SK-N-SH (cell line): Measurements from ENCODE around the gene DCXR. TPM values are rescaled to one million over a fixed set of nuclear protein-coding genes. Genes with fewer than 3 reads are reported as not detected.

Source experiments
- CTCF ChIA-PET: fragments of 300-600, 350-600 bp; formaldehyde crosslinking; extraction: SDS; loops from one replicate; lab custom pipeline; 2021; lab: Yijun Ruan, JAX
- POLR2A ChIA-PET: fragments of 350-600 bp; sonication (Branson Sonifier 250); formaldehyde crosslinking; extraction: SDS; loops from one replicate; lab custom pipeline; 2020; ENCODE audit warnings: antibody characterized with exemption, inconsistent platforms; lab: Yijun Ruan, JAX
- DNase-seq: peaks from one replicate; pipeline ENCODE4 v3.0.0; 2012
- H2AFZ ChIP-seq: fragments of 200-600 bp; sonication (generic); 2 replicates; pipeline ENCODE4 v1.8.1; 2016; ENCODE audit warnings: antibody characterized with exemption, mild to moderate bottlenecking, low read depth
- H3F3A ChIP-seq: fragments of 200-600 bp; sonication (generic); replicated peaks from 2 replicates; pipeline ENCODE3; 2016; ENCODE audit warnings: antibody characterized with exemption, mild to moderate bottlenecking; ENCODE audit not compliant: insufficient read depth
- H3K27ac ChIP-seq, 2 experiments: fragments of 200-500 bp in 1 of 2; fragments of 200-600 bp in 1 of 2; sonication (Bioruptor generic) in 1 of 2; sonication (generic), shearing (Covaris generic) in 1 of 2; 2 replicates each; pipeline versions ENCODE4 v1.5.1 to v1.6.1; 2014 to 2016; ENCODE audit warnings: low read depth in 2 of 2, inconsistent platforms in 1 of 2, low read length in 1 of 2, mild to moderate bottlenecking in 1 of 2, mixed read lengths in 1 of 2
- H3K27me3 ChIP-seq: fragments of 200-600 bp; sonication (generic), shearing (Covaris generic); 2 replicates; pipeline ENCODE4 v1.6.1; 2016; ENCODE audit warnings: mixed run types; ENCODE audit not compliant: insufficient read depth
- H3K36me3 ChIP-seq, 2 experiments: fragments of 200-500 bp in 1 of 2; fragments of 200-600 bp in 1 of 2; sonication (Bioruptor generic) in 1 of 2; sonication (generic) in 1 of 2; replicated peaks in 1 of 2; 2 replicates each; pipeline versions ENCODE3 to v1.5.1; 2014 to 2016; ENCODE audit warnings: low read length in 1 of 2, mild to moderate bottlenecking in 1 of 2; ENCODE audit not compliant: insufficient read depth in 2 of 2, control insufficient read depth in 1 of 2
- H3K4me1 ChIP-seq, 2 experiments: fragments of 200-500 bp in 1 of 2; fragments of 200-600 bp in 1 of 2; sonication (Bioruptor generic) in 1 of 2; sonication (generic), shearing (Covaris generic) in 1 of 2; 2 replicates each; pipeline versions ENCODE4 v1.5.1 to v1.6.1; 2014 to 2016; ENCODE audit warnings: low read depth in 1 of 2, low read length in 1 of 2, mixed run types in 1 of 2; ENCODE audit not compliant: insufficient read depth in 2 of 2, control insufficient read depth in 1 of 2
- H3K4me2 ChIP-seq: fragments of 200-600 bp; sonication (generic), shearing (Covaris generic); 2 replicates; pipeline ENCODE4 v1.6.1; 2017; ENCODE audit warnings: mixed run types
- H3K4me3 ChIP-seq, 2 experiments: fragments of 200-500 bp in 1 of 2; fragments of 200-600 bp in 1 of 2; sonication (Bioruptor generic) in 1 of 2; sonication (generic), shearing (Covaris generic) in 1 of 2; 2 replicates each; pipeline versions ENCODE4 v1.5.1 to v1.8.1; 2014 to 2016; ENCODE audit warnings: low read depth in 2 of 2, inconsistent platforms in 1 of 2, low read length in 1 of 2, mild to moderate bottlenecking in 1 of 2, mixed read lengths in 1 of 2, moderate library complexity in 1 of 2
- H3K79me2 ChIP-seq: fragments of 200-600 bp; sonication (generic); 2 replicates; pipeline ENCODE4 v1.8.1; 2017; ENCODE audit warnings: mild to moderate bottlenecking; ENCODE audit not compliant: insufficient read depth
- H3K9ac ChIP-seq: fragments of 200-600 bp; sonication (generic); 2 replicates; pipeline ENCODE4 v1.6.1; 2017; ENCODE audit warnings: mixed run types
- H3K9me2 ChIP-seq: fragments of 200-600 bp; sonication (generic); 2 replicates; pipeline ENCODE4 v1.6.1; 2017; ENCODE audit warnings: mixed run types
- H3K9me3 ChIP-seq: fragments of 200-600 bp; sonication (generic); 2 replicates; pipeline ENCODE4 v1.6.1; 2017; ENCODE audit warnings: mixed run types, mild to moderate bottlenecking, moderate library complexity
- H4K20me1 ChIP-seq: fragments of 200-600 bp; sonication (generic); 2 replicates; pipeline ENCODE4 v1.6.1; 2017; ENCODE audit warnings: mild to moderate bottlenecking, mixed run types; ENCODE audit not compliant: insufficient read depth
- CHD2 ChIP-seq: fragments of 150-350 bp; IDR thresholded peaks from 2 replicates; pipeline ENCODE4 v1.6.1; 2018; ENCODE audit warnings: low read length; ENCODE audit not compliant: partially characterized antibody
- CTCF ChIP-seq: fragments of 200-600 bp; sonication (generic); IDR thresholded peaks from 2 replicates; pipeline ENCODE4 v1.6.1; 2017; ENCODE audit warnings: antibody characterized with exemption, mild to moderate bottlenecking, moderate library complexity
- ELF1 ChIP-seq: IDR thresholded peaks from 2 replicates; pipeline ENCODE4 v1.4.0; 2012
- EZH2phosphoT487 ChIP-seq: fragments of 200-600 bp; sonication (generic); IDR thresholded peaks from 2 replicates; pipeline ENCODE4 v1.6.1; 2017; ENCODE audit warnings: low read depth, mixed run types, mild to moderate bottlenecking, antibody characterized with exemption, moderate library complexity, borderline replicate concordance
- FOSL2 ChIP-seq: IDR thresholded peaks from 2 replicates; pipeline ENCODE4 v1.4.0; 2012; ENCODE audit warnings: low read depth, mild to moderate bottlenecking, moderate library complexity, borderline replicate concordance
- FOXJ3 ChIP-seq: sonication (generic); formaldehyde crosslinking; IDR thresholded peaks from 2 replicates; pipeline ENCODE4 v1.5.1; 2020; ENCODE audit warnings: mild to moderate bottlenecking, missing genetic modification reagents
- FOXM1 ChIP-seq: IDR thresholded peaks from 2 replicates; pipeline ENCODE4 v1.4.0; 2012; ENCODE audit warnings: low read depth, mild to moderate bottlenecking
- GABPA ChIP-seq: IDR thresholded peaks from 2 replicates; pipeline ENCODE4 v1.4.0; 2012; ENCODE audit warnings: low read depth, mild to moderate bottlenecking
- JUND ChIP-seq: IDR thresholded peaks from 2 replicates; pipeline ENCODE4 v1.4.0; 2012
- MEF2A ChIP-seq: IDR thresholded peaks from 2 replicates; pipeline ENCODE4 v1.4.0; 2012; ENCODE audit warnings: low read depth, borderline replicate concordance
- MXI1 ChIP-seq: IDR thresholded peaks from 2 replicates; pipeline ENCODE4 v1.6.1; 2012; ENCODE audit warnings: mild to moderate bottlenecking, low read depth, low read length, improper control_type of control experiment
- NFIC ChIP-seq: IDR thresholded peaks from 2 replicates; pipeline ENCODE4 v1.4.0; 2012; ENCODE audit warnings: borderline replicate concordance
- NRF1 ChIP-seq: IDR thresholded peaks from 2 replicates; pipeline ENCODE4 v1.6.1; 2012; ENCODE audit warnings: low read depth, mild to moderate bottlenecking, low read length
- RCOR1 ChIP-seq: fragments of 150-350 bp; IDR thresholded peaks from 2 replicates; pipeline ENCODE4 v1.6.1; 2017; ENCODE audit warnings: antibody characterized with exemption, low read length
- REST ChIP-seq: IDR thresholded peaks from 2 replicates; pipeline ENCODE4 v1.6.1; 2012; ENCODE audit warnings: mild to moderate bottlenecking, low read depth, low read length, moderate library complexity
- SMC3 ChIP-seq: IDR thresholded peaks from 2 replicates; pipeline ENCODE4 v1.6.1; 2012; ENCODE audit warnings: low read depth, low read length, improper control_type of control experiment
- TEAD4 ChIP-seq: IDR thresholded peaks from 2 replicates; pipeline ENCODE4 v1.4.0; 2012; ENCODE audit warnings: mild to moderate bottlenecking, borderline replicate concordance; ENCODE audit not compliant: insufficient read depth
- USF2 ChIP-seq: fragments of 150-350 bp; IDR thresholded peaks from 2 replicates; pipeline ENCODE4 v1.6.1; 2017; ENCODE audit warnings: antibody characterized with exemption, low read length, low read depth, borderline replicate concordance
- ZBTB33 ChIP-seq: IDR thresholded peaks from 2 replicates; pipeline ENCODE4 v1.4.0; 2012; ENCODE audit warnings: low read depth, borderline replicate concordance
- WGBS: methylation state at CpG from one replicate; pipeline ENCODE4 v1.1.6; 2017; ENCODE audit warnings: low lambda C conversion rate; 5-methylcytosine and 5-hydroxymethylcytosine counted together
- polyA plus RNA-seq, 3 experiments: library from polyadenylated mRNA; depleted of rRNA; stranded (reverse); fragments of >200 nt; gene quantifications; 2 replicates each; pipeline ENCODE4 v1.2.3, GENCODE V29; 2012

Gene DCXR
- polyA plus RNA-seq, 1 of the 3 experiments (the other 2 are of a cell fraction) = 190 TPM

- peak overlapping the region; percentile 81 to 100 for H3K4me3 ChIP-seq
- peaks cover 0 to 25% of the 10 kb centered on the region in 2 experiments; a peak in 2 of 4 replicates for H3K4me1 ChIP-seq
- H3K36me3 ChIP-seq = peaks cover 29 to 57% of the 10 kb centered on the region in 2 experiments
- TF ChIP-seq JUND (no peak), TEAD4 (no peak), CHD2 (no peak), FOXM1 (no peak), ELF1 (no peak), MEF2A (no peak), MXI1 (no peak), RCOR1 (no peak), USF2 (no peak), NRF1 (no peak), EZH2phosphoT487 (no peak), GABPA (no peak), NFIC (no peak), ZBTB33 (no peak), FOXJ3 (CRISPR knock-in tag) (no peak), CTCF (no peak), SMC3 (no peak), REST (no peak), FOSL2 (no peak)
- TF ChIP-seq, all 33 proteins: peak for 0
- Histone ChIP-seq H3K9me3 (no peaks in the 10 kb centered on the region), H3K79me2 (peaks cover 48% of the 10 kb centered on the region), H2AFZ (no peak overlapping the region), H3K4me2 (peak overlapping the region; percentile 92), H3F3A (peaks cover 5% of the 10 kb centered on the region), H4K20me1 (peaks cover 14% of the 10 kb centered on the region; the same call in 1 of the 2 replicates), H3K9me2 (no peaks in the 10 kb centered on the region), H3K9ac (peak overlapping the region; percentile 71; the same call in 1 of the 2 replicates), H3K27me3 (no peaks in the 10 kb centered on the region), H3K27ac (no peak overlapping the region; a peak in 1 of 4 replicates)
- 90% methylated on average over 28 of the region's 28 CpGs for WGBS
- DNase-seq = no peak
- ChIA-PET POLR2A (interaction anchor here (0.6 kb wide), 1 partner anchor 91 kb away, joined by 3 read pairs; no protein-coding TSS in a partner anchor), CTCF (interaction anchor here (0.9 to 5.1 kb wide), 7 partner anchors 10 to 91 kb away, joined by 3 to 45 read pairs (median 18); partner anchors contain the start of genes DCXR and RAC3)
Measured at GRCh38 chr17:82050152-82050760, 12.8 kb upstream of the DCXR start.
